Karpas-422 (cell line): ENCODE data around the gene CDC6. TPM values are rescaled to one million over a fixed set of nuclear protein-coding genes. Genes with fewer than 3 reads are reported as not detected.

Experiments
- DNase-seq: peaks from one replicate; pipeline ENCODE4 v3.0.0-alpha.2; 2015
- H2AFZ ChIP-seq: fragments of 200-600 bp; sonication (generic); 2 replicates; pipeline ENCODE4 v1.6.1; 2014; ENCODE audit warnings: antibody characterized with exemption, low read length, mixed read lengths
- H3K27ac ChIP-seq: fragments of 200-600 bp; sonication (generic); 2 replicates; pipeline ENCODE4 v1.5.1; 2014; ENCODE audit warnings: mild to moderate bottlenecking, low read length, moderate library complexity
- H3K27me3 ChIP-seq: fragments of 200-600 bp; sonication (generic); 2 replicates; pipeline ENCODE4 v1.6.1; 2014; ENCODE audit warnings: low read length, mixed read lengths
- H3K36me3 ChIP-seq: fragments of 200-600 bp; sonication (generic); 2 replicates; pipeline ENCODE4 v1.6.1; 2014; ENCODE audit warnings: low read length, mixed read lengths; ENCODE audit not compliant: insufficient read depth
- H3K4me1 ChIP-seq: fragments of 200-600 bp; sonication (generic); 2 replicates; pipeline ENCODE4 v1.6.1; 2014; ENCODE audit warnings: mild to moderate bottlenecking, low read length, mixed read lengths
- H3K4me2 ChIP-seq: fragments of 200-600 bp; sonication (generic); 2 replicates; pipeline ENCODE4 v1.6.1; 2014; ENCODE audit warnings: low read length, low read depth, mild to moderate bottlenecking; ENCODE audit not compliant: poor library complexity, severe bottlenecking
- H3K4me3 ChIP-seq: fragments of 200-600 bp; sonication (generic); 2 replicates; pipeline ENCODE4 v1.5.1; 2014; ENCODE audit warnings: mild to moderate bottlenecking, antibody characterized with exemption, low read length, mixed read lengths
- H3K79me2 ChIP-seq: fragments of 200-600 bp; sonication (generic); 2 replicates; pipeline ENCODE4 v1.6.1; 2014; ENCODE audit warnings: mild to moderate bottlenecking, low read length, mixed read lengths
- H3K9ac ChIP-seq: fragments of 200-600 bp; sonication (generic); 2 replicates; pipeline ENCODE4 v1.6.0; 2014; ENCODE audit warnings: low read length
- H3K9me2 ChIP-seq: fragments of 200-600 bp; sonication (generic), shearing (Covaris generic); replicated peaks from 2 replicates; pipeline ENCODE4 v1.6.0; 2014; ENCODE audit warnings: mild to moderate bottlenecking, low read length, moderate library complexity; ENCODE audit not compliant: insufficient read depth
- H3K9me3 ChIP-seq: fragments of 300-700, 200-600 bp; sonication (generic); 2 replicates; pipeline ENCODE4 v1.6.1; 2014; ENCODE audit warnings: low read length, mixed read lengths
- H4K20me1 ChIP-seq: fragments of 200-600 bp; sonication (generic); 2 replicates; pipeline ENCODE4 v1.6.1; 2014; ENCODE audit warnings: mild to moderate bottlenecking, antibody characterized with exemption, low read length, low read depth; ENCODE audit not compliant: insufficient read depth
- total RNA-seq: library from RNA; depleted of rRNA; stranded (reverse); fragments of >200 nt; shearing (Covaris generic); gene quantifications from 2 replicates; pipeline ENCODE4 v1.2.3, GENCODE V29; 2014; ENCODE audit warnings: low replicate concordance

CDC6 gene
- total RNA-seq, 1 experiment from 2014 or later: 16.4 TPM

DNA sequence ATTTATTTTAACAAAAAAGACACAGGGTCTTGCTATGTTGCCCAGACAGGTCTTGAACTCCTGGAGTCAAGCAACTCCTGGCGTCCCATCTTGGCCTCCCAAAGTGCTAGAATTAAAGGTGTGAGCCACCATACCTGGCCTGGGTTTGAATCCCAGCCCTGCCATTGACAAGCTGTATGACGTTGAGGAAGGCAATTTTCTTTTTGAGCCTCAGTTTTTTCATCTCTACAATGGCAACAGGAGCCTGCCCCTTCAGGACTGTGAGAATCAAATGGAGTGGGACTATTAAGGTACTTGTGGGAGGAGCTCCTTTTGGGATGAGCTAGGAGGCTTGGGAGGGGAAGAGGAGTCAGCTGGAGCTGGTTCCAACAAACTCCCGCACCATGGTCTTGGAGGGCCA is 27.5 kb downstream of the CDC6 start:
- H3K9me3 ChIP-seq: no peaks in the 10 kb centered on the region
- H3K9me2 ChIP-seq: no peaks in the 10 kb centered on the region
- H3K9ac ChIP-seq: no peak overlapping the region
- no peak overlapping the region for H3K27ac ChIP-seq
- H2AFZ ChIP-seq: no peak overlapping the region
- H3K27me3 ChIP-seq: no peaks in the 10 kb centered on the region
- H3K4me3 ChIP-seq: no peak overlapping the region
- peaks cover 82% of the 10 kb centered on the region for H3K4me1 ChIP-seq
- no peak overlapping the region for H3K4me2 ChIP-seq
- H4K20me1 ChIP-seq: peaks cover 12% of the 10 kb centered on the region; the same call in 1 of the 2 replicates
- H3K36me3 ChIP-seq: no peaks in the 10 kb centered on the region
- peaks cover 17% of the 10 kb centered on the region for H3K79me2 ChIP-seq
- no peak for DNase-seq

DNA sequence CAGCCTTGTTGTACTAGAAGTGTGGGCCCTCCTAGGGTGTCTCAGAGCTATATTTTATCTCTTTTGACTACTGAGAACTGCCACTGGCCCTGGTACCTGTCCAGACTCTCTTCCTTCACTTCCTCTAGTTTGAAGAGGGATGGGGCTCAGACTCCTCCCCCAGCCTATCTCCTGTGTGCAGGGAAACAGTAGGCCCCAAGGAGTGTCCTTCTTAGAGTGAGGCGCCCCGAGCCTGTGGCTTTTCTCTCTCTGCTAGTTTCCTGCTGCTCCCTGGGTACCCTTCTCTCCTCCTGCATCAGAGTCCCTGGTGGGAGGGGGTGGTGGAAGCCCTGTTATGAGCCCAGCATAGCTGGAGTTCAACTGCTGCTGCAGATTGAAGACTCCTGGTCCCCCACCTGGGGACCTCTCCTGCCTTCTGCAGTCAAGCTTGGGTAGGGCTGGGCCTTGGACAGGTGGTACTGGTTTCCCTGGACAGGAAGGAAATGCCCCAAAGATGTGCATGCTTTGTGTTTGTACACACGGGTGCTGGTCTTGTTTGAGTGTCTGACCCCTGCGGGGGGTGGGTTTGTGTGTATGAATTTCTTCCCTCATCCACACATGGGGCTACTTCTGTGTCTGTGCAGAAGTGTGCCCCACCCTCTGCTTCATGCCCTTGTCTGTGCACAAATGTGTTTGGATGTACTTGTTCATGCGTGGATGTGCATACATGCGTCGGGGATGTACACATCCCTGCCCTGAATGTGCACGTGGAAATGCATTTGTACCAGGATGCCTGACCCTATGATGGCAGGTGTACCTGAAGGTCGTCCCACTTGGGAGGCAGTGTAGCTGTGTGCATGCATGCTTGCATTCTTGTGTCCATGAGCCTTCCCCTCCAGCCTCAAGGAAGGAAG is 28.2 kb downstream of the CDC6 start:
- Histone ChIP-seq H3K4me1 (peaks cover 83% of the 10 kb centered on the region), H3K4me2 (no peak overlapping the region), H3K9me3 (no peaks in the 10 kb centered on the region), H3K9ac (0 out of 2 replicates have a peak overlapping the region, but pooled peaks have one; percentile 12), H4K20me1 (peaks cover 19% of the 10 kb centered on the region; the same call in 1 of the 2 replicates), H3K4me3 (no peak overlapping the region), H2AFZ (no peak overlapping the region), H3K36me3 (no peaks in the 10 kb centered on the region), H3K79me2 (peaks cover 21% of the 10 kb centered on the region), H3K27me3 (no peaks in the 10 kb centered on the region), H3K9me2 (no peaks in the 10 kb centered on the region), H3K27ac (no peak overlapping the region)
- no peak for DNase-seq

- H4K20me1 ChIP-seq: peaks cover 26% of the 10 kb centered on the region; the same call in 1 of the 2 replicates
- H3K9me3 ChIP-seq: no peaks in the 10 kb centered on the region
- H3K4me2 ChIP-seq: peak overlapping the region; percentile 99
- H3K9ac ChIP-seq: peak overlapping the region; percentile 47
- H3K79me2 ChIP-seq: peaks cover 22% of the 10 kb centered on the region
- no peaks in the 10 kb centered on the region for H3K9me2 ChIP-seq
- no peaks in the 10 kb centered on the region for H3K27me3 ChIP-seq
- no peak for DNase-seq
- no peak overlapping the region for H3K27ac ChIP-seq
- H3K4me3 ChIP-seq: no peak overlapping the region
- no peaks in the 10 kb centered on the region for H3K36me3 ChIP-seq
- no peak overlapping the region for H2AFZ ChIP-seq
- H3K4me1 ChIP-seq: peaks cover 83% of the 10 kb centered on the region
Measured at GRCh38 chr17:40316571-40317344, 29.1 kb downstream of the CDC6 start.

DNA sequence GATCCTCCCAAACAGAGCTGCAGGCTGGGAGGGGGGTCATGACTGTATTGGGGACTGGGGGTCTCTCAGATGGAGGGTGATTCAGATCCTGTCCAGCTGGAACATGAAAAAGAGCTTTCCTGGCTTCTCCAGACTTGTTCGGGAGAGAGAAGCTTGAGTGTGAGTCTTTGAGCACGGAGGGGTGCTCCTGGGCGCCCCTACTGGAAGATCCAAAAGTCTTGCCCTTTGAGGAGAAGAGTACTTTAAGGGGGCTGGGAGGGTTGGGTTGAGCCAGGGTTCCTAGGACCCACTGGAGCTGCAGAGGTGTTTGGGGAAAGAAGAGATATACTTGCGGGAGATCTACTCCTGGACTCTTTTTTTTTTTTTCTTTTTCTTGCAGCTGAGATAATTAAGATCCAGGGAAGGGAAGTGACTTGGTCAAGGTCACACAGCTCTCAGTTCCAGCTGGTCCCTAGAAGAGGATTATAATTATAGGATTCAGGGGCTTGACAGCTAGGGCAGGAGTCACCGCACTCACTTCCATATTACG is 29.7 kb downstream of the CDC6 start:
- Histone ChIP-seq H4K20me1 (peaks cover 28% of the 10 kb centered on the region; the same call in 1 of the 2 replicates), H3K79me2 (peaks cover 27% of the 10 kb centered on the region), H3K9me3 (no peaks in the 10 kb centered on the region), H3K27ac (no peak overlapping the region), H3K9ac (peak overlapping the region; percentile 89), H3K9me2 (no peaks in the 10 kb centered on the region), H3K36me3 (no peaks in the 10 kb centered on the region), H3K27me3 (no peaks in the 10 kb centered on the region), H3K4me3 (peak overlapping the region; percentile 92), H2AFZ (peak overlapping the region; percentile 83), H3K4me2 (peak overlapping the region; percentile 99), H3K4me1 (peaks cover 83% of the 10 kb centered on the region)
- DNase-seq: peak; percentile 82

- Histone ChIP-seq H2AFZ (peak overlapping the region; percentile 83), H3K27me3 (no peaks in the 10 kb centered on the region), H3K4me1 (peaks cover 83% of the 10 kb centered on the region), H3K36me3 (no peaks in the 10 kb centered on the region), H3K9ac (peak overlapping the region; percentile 89), H3K9me3 (no peaks in the 10 kb centered on the region), H4K20me1 (peaks cover 28% of the 10 kb centered on the region; the same call in 1 of the 2 replicates), H3K4me2 (peak overlapping the region; percentile 99), H3K4me3 (peak overlapping the region; percentile 92), H3K27ac (no peak overlapping the region; the same call in 1 of the 2 replicates), H3K79me2 (peaks cover 31% of the 10 kb centered on the region), H3K9me2 (no peaks in the 10 kb centered on the region)
- DNase-seq: peak; percentile 97
Measured at GRCh38 chr17:40317880-40318829, 30.5 kb downstream of the CDC6 start.

DNA sequence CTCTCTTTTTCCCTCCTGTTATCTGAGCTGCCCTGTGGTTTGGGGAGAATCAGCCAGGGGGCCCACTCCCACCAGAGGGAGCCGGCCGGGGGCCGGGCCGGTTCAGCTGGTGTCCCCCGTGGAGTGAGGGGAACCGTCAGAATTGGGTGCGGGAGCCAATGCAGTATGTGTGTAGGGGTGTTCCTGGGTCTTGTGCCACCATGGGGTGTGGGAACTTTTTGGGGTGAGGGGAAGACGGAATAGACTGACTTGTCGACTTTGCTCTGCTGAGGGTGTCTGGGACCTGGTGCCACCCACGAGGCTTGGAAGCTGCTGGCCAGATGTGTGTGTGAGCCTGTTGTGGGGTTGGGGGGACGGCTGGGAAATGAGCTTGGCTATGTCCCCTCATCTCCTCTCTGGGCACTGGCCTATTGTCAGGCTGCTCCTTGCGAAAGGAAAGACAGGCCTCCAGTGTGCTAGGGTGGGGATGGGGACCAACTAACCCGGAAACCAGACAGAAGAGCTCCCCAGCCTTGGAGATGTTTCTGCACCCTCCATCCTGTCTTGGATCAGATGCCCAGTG is 31.2 kb downstream of the CDC6 start:
- H2AFZ ChIP-seq: no peak overlapping the region
- peaks cover 28% of the 10 kb centered on the region; the same call in 1 of the 2 replicates for H4K20me1 ChIP-seq
- H3K4me1 ChIP-seq: peaks cover 83% of the 10 kb centered on the region
- H3K27me3 ChIP-seq: no peaks in the 10 kb centered on the region
- peak overlapping the region; percentile 89 for H3K9ac ChIP-seq
- peak overlapping the region; percentile 92 for H3K4me3 ChIP-seq
- H3K27ac ChIP-seq: no peak overlapping the region; the same call in 1 of the 2 replicates
- no peaks in the 10 kb centered on the region for H3K9me2 ChIP-seq
- no peaks in the 10 kb centered on the region for H3K36me3 ChIP-seq
- H3K9me3 ChIP-seq: no peaks in the 10 kb centered on the region
- peaks cover 39% of the 10 kb centered on the region for H3K79me2 ChIP-seq
- DNase-seq: no peak
- H3K4me2 ChIP-seq: peak overlapping the region; percentile 99
